GM10248 (cell line): ENCODE data around the gene MPPED1.

ENCODE experiments used
- CTCF ChIA-PET: fragments of 300-600 bp; sonication (Branson Sonifier 250); formaldehyde crosslinking; extraction: SDS; loops from one replicate; lab custom pipeline; 2021; ENCODE audit warnings: antibody characterized with exemption; lab: Yijun Ruan, JAX
- POLR2A ChIA-PET: fragments of 350-650 bp; sonication (Branson Sonifier 250); formaldehyde crosslinking; extraction: SDS; loops from one replicate; lab custom pipeline; 2020; ENCODE audit warnings: antibody characterized with exemption; lab: Yijun Ruan, JAX
- DNase-seq: peaks from one replicate; pipeline ENCODE4 v3.0.0; 2012; ENCODE audit errors: extremely low spot score
- CTCF ChIP-seq: IDR thresholded peaks from 2 replicates; pipeline ENCODE4 v1.5.1; 2012; ENCODE audit warnings: mild to moderate bottlenecking, low read depth; ENCODE audit errors: extremely low read depth, missing control alignments, control extremely low read depth

The MPPED1 gene

GRCh38 chr22:43535741-43536140, 123.9 kb downstream of the MPPED1 start:
- TF ChIP-seq CTCF: no peak
- ChIA-PET CTCF (no interaction called here), POLR2A (no interaction called here)
- no peak for DNase-seq

GRCh38 chr22:43537019-43537585, 125.3 kb downstream of the MPPED1 start:
- TF ChIP-seq CTCF: peak; percentile 29
- ChIA-PET POLR2A (no interaction called here), CTCF (no interaction called here)
- DNase-seq: no peak

GRCh38 chr22:43539572-43540528, 128.0 kb downstream of the MPPED1 start:
- no peak for DNase-seq
- TF ChIP-seq CTCF: no peak
- ChIA-PET POLR2A (interaction anchor here (0.6 kb wide), 1 partner anchor 89 kb away, joined by 3 read pairs; no protein-coding TSS in a partner anchor), CTCF (no interaction called here)

GRCh38 chr22:43540529-43540923, 128.7 kb downstream of the MPPED1 start:
- ChIA-PET POLR2A (no interaction called here), CTCF (no interaction called here)
- no peak for TF ChIP-seq CTCF
- no peak for DNase-seq

GRCh38 chr22:43541022-43541421, 129.2 kb downstream of the MPPED1 start:
- no peak for DNase-seq
- ChIA-PET CTCF (interaction anchor here (1.2 kb wide), 1 partner anchor 14 kb away, joined by 3 read pairs; no protein-coding TSS in a partner anchor), POLR2A (no interaction called here)
- TF ChIP-seq CTCF: no peak

GRCh38 chr22:43541462-43542407, 129.9 kb downstream of the MPPED1 start:
- ChIA-PET POLR2A (no interaction called here), CTCF (interaction anchor here (1.2 kb wide), 1 partner anchor 14 kb away, joined by 3 read pairs; no protein-coding TSS in a partner anchor)
- DNase-seq: no peak
- no peak for TF ChIP-seq CTCF
